ENCODE results near the gene TARBP1.

GRCh38 chr1:234371414-234371813 is 107.6 kb downstream of the TARBP1 start:
- TF ChIP-seq CTCF (IDR thresholded peaks at IDR 0.05) (no peak), POLR2A (IDR thresholded peaks at IDR 0.05) (no peak)
